PC-9 (cell line): ENCODE data around the gene SPATA25. TPM values are rescaled to one million over a fixed set of nuclear protein-coding genes. Genes with fewer than 3 reads are reported as not detected.
A peak's percentile ranks its signal among the peaks of the same experiment; 100 is the strongest.
"Not testable (repeated sequence)": the region's sequence is repeated elsewhere in the genome, so short reads cannot be mapped to it uniquely, and the experiment has no call there.

ENCODE experiments used
- BruUV-seq: library from RNA; stranded (reverse); fragments of 400-500 nt; replicated peaks from 2 replicates; lab custom pipeline; 2021; lab: Mats Ljungman, UMichigan
- CTCF ChIA-PET: fragments of 300-600 bp; sonication (Branson Sonifier 250); formaldehyde crosslinking; loops from one replicate; lab custom pipeline; 2022; ENCODE audit warnings: antibody characterized with exemption; lab: Charles Lee
- POLR2A ChIA-PET: fragments of 300-600 bp; sonication (Branson Sonifier 250); formaldehyde crosslinking; loops from one replicate; lab custom pipeline; 2022; ENCODE audit warnings: antibody characterized with exemption; ENCODE audit not compliant: unreplicated experiment; lab: Charles Lee
- DNase-seq, 2 experiments: peaks; one replicate each; pipeline versions ENCODE4 v3.0.0 to v3.0.0-alpha.2; 2015 to 2022; ENCODE audit warnings: mixed read lengths in 1 of 2
- H2AFZ ChIP-seq: fragments of 200-600 bp; sonication (generic); 2 replicates; pipeline ENCODE4 v1.8.1; 2017; ENCODE audit warnings: antibody characterized with exemption
- H3F3A ChIP-seq: fragments of 200-600 bp; sonication (generic); 2 replicates; pipeline ENCODE4 v1.8.1; 2017; ENCODE audit warnings: antibody characterized with exemption, mild to moderate bottlenecking, low read depth; ENCODE audit not compliant: insufficient read depth
- H3K27ac ChIP-seq: fragments of 200-600 bp; sonication (generic); 2 replicates; pipeline ENCODE4 v1.6.1; 2016; ENCODE audit warnings: mixed run types
- H3K27me3 ChIP-seq: fragments of 200-600 bp; sonication (generic); 2 replicates; pipeline ENCODE4 v1.6.1; 2016; ENCODE audit warnings: low read depth, mixed run types; ENCODE audit not compliant: insufficient read depth
- H3K36me3 ChIP-seq: fragments of 200-600 bp; sonication (generic); 2 replicates; pipeline ENCODE4 v1.6.1; 2016; ENCODE audit warnings: low read depth, mixed run types
- H3K4me1 ChIP-seq: fragments of 200-600 bp; sonication (generic); replicated peaks from 2 replicates; pipeline ENCODE4 v1.6.1; 2016; ENCODE audit warnings: mixed run types; ENCODE audit not compliant: insufficient read depth
- H3K4me2 ChIP-seq: fragments of 200-600 bp; sonication (generic); 2 replicates; pipeline ENCODE4 v1.6.1; 2017; ENCODE audit warnings: mixed run types
- H3K4me3 ChIP-seq: fragments of 200-600 bp; sonication (generic); 2 replicates; pipeline ENCODE4 v1.6.1; 2016; ENCODE audit warnings: mixed run types
- H3K79me2 ChIP-seq: fragments of 200-600 bp; sonication (generic); 2 replicates; pipeline ENCODE4 v1.6.1; 2017; ENCODE audit warnings: low read depth, mixed run types
- H3K9me2 ChIP-seq: fragments of 200-600 bp; sonication (generic); 2 replicates; pipeline ENCODE4 v1.8.1; 2017; ENCODE audit warnings: mild to moderate bottlenecking; ENCODE audit not compliant: insufficient read depth
- H3K9me3 ChIP-seq: fragments of 200-600 bp; sonication (generic); 2 replicates; pipeline ENCODE4 v1.8.1; 2016; ENCODE audit warnings: low read depth; ENCODE audit not compliant: insufficient read depth
- H4K20me1 ChIP-seq: fragments of 200-600 bp; sonication (generic); 2 replicates; pipeline ENCODE4 v1.8.1; 2017; ENCODE audit not compliant: insufficient read depth
- EZH2 ChIP-seq: fragments of 200-600 bp; sonication (generic); IDR thresholded peaks from 2 replicates; pipeline ENCODE4 v1.8.0; 2017; ENCODE audit warnings: antibody characterized with exemption, low read depth
- intact Hi-C: fragments of 100-400 bp; cut with micrococcal nuclease; formaldehyde crosslinking; loops from one replicate; pipeline ENCODE4 v1.10.0; 2022; ENCODE audit not compliant: unreplicated experiment
- total RNA-seq: library from RNA; stranded (reverse); gene quantifications from 2 replicates; pipeline ENCODE4 v1.2.3, GENCODE V29; 2021
- TF ChIP-seq, protein P1 (sequence below): fragments of 200-600 bp; sonication (generic); conservative IDR thresholded peaks from 2 replicates; pipeline ENCODE4 v1.6.1; 2017; ENCODE audit warnings: mixed run types, antibody characterized with exemption, mild to moderate bottlenecking, moderate library complexity

SPATA25 gene
- total RNA-seq, 1 experiment from 2014 or later = 5.2 TPM

DNA sequence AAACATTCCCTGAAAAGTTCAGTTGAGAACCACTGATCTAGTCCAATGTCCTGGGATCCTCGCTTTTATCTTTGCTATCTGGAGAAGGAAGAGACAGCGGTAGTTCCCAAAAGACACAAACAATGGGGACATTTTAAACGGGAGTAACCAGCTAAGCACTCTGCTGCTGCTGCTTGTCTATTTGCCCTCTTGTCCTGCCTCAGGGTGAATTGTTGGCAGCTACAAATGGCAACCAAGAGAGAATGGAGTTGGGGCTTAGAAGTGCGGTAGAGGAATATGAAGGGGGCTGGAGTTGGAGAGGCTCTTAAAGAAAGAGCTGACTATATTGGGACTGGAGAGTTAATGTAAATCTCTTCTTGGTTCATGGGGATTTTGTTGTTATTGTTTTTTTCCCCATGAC, 12.8 kb downstream of the SPATA25 start:
- Histone ChIP-seq H3K9me3 (no peaks in the 10 kb centered on the region), H3K4me3 (no peak overlapping the region), H4K20me1 (no peaks in the 10 kb centered on the region), H3K79me2 (no peaks in the 10 kb centered on the region), H3K27me3 (no peaks in the 10 kb centered on the region), H2AFZ (no peak overlapping the region), H3K4me1 (peaks cover 18% of the 10 kb centered on the region), H3K4me2 (no peak overlapping the region), H3K36me3 (no peaks in the 10 kb centered on the region), H3F3A (peaks cover 14% of the 10 kb centered on the region; the same call in 1 of the 2 replicates), H3K9me2 (no peaks in the 10 kb centered on the region), H3K27ac (no peak overlapping the region)
- no TSS peak for BruUV-seq
- intact Hi-C loops = no loop called here
- CTCF ChIA-PET = no interaction called here
- DNase-seq = peak in 1 of 2 experiments; percentile 25
- POLR2A ChIA-PET = no interaction called here
- TF ChIP-seq, protein P1, sequence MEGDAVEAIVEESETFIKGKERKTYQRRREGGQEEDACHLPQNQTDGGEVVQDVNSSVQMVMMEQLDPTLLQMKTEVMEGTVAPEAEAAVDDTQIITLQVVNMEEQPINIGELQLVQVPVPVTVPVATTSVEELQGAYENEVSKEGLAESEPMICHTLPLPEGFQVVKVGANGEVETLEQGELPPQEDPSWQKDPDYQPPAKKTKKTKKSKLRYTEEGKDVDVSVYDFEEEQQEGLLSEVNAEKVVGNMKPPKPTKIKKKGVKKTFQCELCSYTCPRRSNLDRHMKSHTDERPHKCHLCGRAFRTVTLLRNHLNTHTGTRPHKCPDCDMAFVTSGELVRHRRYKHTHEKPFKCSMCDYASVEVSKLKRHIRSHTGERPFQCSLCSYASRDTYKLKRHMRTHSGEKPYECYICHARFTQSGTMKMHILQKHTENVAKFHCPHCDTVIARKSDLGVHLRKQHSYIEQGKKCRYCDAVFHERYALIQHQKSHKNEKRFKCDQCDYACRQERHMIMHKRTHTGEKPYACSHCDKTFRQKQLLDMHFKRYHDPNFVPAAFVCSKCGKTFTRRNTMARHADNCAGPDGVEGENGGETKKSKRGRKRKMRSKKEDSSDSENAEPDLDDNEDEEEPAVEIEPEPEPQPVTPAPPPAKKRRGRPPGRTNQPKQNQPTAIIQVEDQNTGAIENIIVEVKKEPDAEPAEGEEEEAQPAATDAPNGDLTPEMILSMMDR = no peak
- TF ChIP-seq EZH2 = no peak

DNA sequence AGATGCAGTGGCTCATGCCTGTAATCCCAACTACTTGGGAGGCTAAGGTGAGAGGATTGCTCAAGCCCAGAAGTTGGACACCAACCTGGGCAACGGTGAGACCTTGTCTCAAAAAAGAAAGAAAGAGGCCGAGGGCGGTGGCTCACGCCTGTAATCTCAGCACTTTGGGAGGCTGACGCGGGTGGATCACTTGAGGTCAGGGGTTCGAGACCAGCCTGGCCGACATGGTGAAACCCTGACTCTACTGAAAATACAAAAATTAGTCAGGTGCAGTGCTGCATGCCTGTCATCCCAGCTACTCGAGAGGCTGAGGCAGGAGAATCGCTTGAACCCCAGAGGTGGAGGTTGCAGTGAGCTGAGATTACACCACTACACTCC, 13.3 kb downstream of the SPATA25 start:
- BruUV-seq, CTCF ChIA-PET, intact Hi-C loops, H3K27me3 ChIP-seq, H3K4me3 ChIP-seq, H3K27ac ChIP-seq, H4K20me1 ChIP-seq, H3K9me2 ChIP-seq, H2AFZ ChIP-seq, POLR2A ChIA-PET, DNase-seq, H3K4me2 ChIP-seq, H3K79me2 ChIP-seq, H3K9me3 ChIP-seq, H3K36me3 ChIP-seq: not testable (repeated sequence)
- peaks cover 14% of the 10 kb centered on the region; the same call in 1 of the 2 replicates for H3F3A ChIP-seq
- H3K4me1 ChIP-seq = peaks cover 18% of the 10 kb centered on the region

DNA sequence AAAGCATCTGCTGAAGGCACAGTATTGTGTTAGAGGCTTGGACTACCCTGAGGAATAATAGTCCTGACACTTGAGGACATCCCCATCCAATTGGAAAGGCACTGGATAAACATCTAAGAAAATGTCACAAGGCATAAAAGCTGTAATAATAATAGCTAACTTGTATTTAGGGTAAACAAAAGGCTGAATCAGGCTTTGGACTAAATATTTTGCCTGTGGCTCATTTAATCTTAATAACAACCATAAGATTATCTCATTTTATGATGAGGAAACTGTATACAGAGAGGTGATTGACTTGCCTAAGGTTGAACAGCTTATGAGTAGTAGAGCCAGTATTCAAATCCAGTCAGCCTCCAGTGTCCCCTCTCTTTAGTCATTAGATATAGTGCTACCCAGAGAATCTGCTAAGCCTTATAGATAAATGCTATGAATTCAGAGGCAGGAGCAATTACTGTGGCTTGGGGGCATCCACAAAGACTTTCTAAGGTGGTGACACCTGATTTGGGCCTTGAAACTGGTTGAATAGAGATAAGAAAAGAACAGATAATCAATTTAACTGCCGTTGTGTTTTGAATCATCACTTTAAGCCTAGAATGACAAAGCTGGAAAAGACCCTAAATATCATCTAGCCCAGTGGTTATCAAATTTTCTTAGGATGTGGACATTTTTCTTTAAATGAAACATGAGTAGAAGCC, 13.9 kb downstream of the SPATA25 start:
- Histone ChIP-seq H3K27me3 (no peaks in the 10 kb centered on the region), H3K4me1 (peaks cover 18% of the 10 kb centered on the region), H3K36me3 (no peaks in the 10 kb centered on the region), H3K9me3 (no peaks in the 10 kb centered on the region), H3K27ac (no peak overlapping the region), H3K4me3 (no peak overlapping the region), H3F3A (peaks cover 14% of the 10 kb centered on the region; the same call in 1 of the 2 replicates), H3K79me2 (no peaks in the 10 kb centered on the region), H2AFZ (no peak overlapping the region), H4K20me1 (no peaks in the 10 kb centered on the region), H3K9me2 (no peaks in the 10 kb centered on the region), H3K4me2 (no peak overlapping the region)
- intact Hi-C loops = no loop called here
- ChIA-PET POLR2A (no interaction called here), CTCF (no interaction called here)
- TF ChIP-seq EZH2 = no peak
- TF ChIP-seq, protein P1 = no peak
- no TSS peak for BruUV-seq
- peak in 1 of 2 experiments; percentile 31 for DNase-seq

DNA sequence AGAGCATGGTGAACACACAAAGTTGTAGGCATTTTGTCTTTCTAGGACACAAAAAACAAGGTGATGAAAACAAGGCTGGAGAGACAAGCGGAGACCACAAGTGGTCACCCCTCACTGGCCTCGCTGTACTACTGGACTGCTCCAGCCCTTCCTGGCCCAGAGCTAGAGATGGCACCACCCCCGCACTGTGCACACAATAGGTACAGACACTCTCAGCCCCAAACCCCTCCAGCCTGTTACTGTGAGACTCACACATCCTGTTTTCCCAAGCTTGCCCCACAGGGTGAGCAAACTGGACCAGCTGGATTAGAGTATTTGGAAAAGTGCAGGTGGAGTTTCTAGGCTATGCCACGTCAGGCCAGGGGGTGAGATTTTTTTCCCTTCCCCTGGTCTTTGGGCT, 14.8 kb downstream of the SPATA25 start:
- Histone ChIP-seq H3K27ac (peak overlapping the region; percentile 21), H4K20me1 (no peaks in the 10 kb centered on the region), H3K27me3 (no peaks in the 10 kb centered on the region), H2AFZ (no peak overlapping the region), H3K4me1 (peaks cover 27% of the 10 kb centered on the region), H3F3A (peaks cover 22% of the 10 kb centered on the region; the same call in 1 of the 2 replicates), H3K9me2 (no peaks in the 10 kb centered on the region), H3K4me3 (no peak overlapping the region), H3K36me3 (no peaks in the 10 kb centered on the region), H3K4me2 (peak overlapping the region; percentile 34), H3K9me3 (no peaks in the 10 kb centered on the region), H3K79me2 (no peaks in the 10 kb centered on the region)
- ChIA-PET CTCF (no interaction called here), POLR2A (no interaction called here)
- no TSS peak for BruUV-seq
- TF ChIP-seq, protein P1 = no peak
- no peak for TF ChIP-seq EZH2
- DNase-seq = peak; percentile 41 to 77
- intact Hi-C loops = no loop called here
